ENCODE data around the gene BRPF3. TPM values are rescaled to one million over a fixed set of nuclear protein-coding genes. Genes with fewer than 3 reads are reported as not detected.

The BRPF3 gene
- total and polyA plus RNA-seq, 2 donors (not counting 3 experiments of a cell fraction or from before 2014, with no cell fraction given) = 30.5 to 35.7 TPM

GRCh38 chr6:36210182-36210581 is 13.6 kb downstream of the BRPF3 start:
- TF ChIP-seq EZH2 (IDR thresholded peaks at IDR 0.05; ENCODE audit: borderline replicate concordance, low read depth, low read length, severe bottlenecking) (no peak), JUN (IDR thresholded peaks at IDR 0.05; ENCODE audit: borderline replicate concordance, insufficient read depth, insufficient read length, low read depth) (no peak), MAX (IDR thresholded peaks at IDR 0.05; ENCODE audit: insufficient read depth, insufficient read length) (no peak), POLR2AphosphoS5 (IDR thresholded peaks at IDR 0.05; ENCODE audit: insufficient read depth, low read depth, low read length) (no peak), GATA2 (IDR thresholded peaks at IDR 0.05; ENCODE audit: insufficient read depth, insufficient read length, low read depth, low read length) (no peak), MYC (IDR thresholded peaks at IDR 0.05; ENCODE audit: low read depth, low read length) (no peak), POLR2A (IDR thresholded peaks at IDR 0.05; ENCODE audit: low read depth, low read length) (no peak), FOS (IDR thresholded peaks at IDR 0.05; ENCODE audit: borderline replicate concordance, insufficient read depth, low read length) (no peak)
- TF ChIP-seq, protein P1, sequence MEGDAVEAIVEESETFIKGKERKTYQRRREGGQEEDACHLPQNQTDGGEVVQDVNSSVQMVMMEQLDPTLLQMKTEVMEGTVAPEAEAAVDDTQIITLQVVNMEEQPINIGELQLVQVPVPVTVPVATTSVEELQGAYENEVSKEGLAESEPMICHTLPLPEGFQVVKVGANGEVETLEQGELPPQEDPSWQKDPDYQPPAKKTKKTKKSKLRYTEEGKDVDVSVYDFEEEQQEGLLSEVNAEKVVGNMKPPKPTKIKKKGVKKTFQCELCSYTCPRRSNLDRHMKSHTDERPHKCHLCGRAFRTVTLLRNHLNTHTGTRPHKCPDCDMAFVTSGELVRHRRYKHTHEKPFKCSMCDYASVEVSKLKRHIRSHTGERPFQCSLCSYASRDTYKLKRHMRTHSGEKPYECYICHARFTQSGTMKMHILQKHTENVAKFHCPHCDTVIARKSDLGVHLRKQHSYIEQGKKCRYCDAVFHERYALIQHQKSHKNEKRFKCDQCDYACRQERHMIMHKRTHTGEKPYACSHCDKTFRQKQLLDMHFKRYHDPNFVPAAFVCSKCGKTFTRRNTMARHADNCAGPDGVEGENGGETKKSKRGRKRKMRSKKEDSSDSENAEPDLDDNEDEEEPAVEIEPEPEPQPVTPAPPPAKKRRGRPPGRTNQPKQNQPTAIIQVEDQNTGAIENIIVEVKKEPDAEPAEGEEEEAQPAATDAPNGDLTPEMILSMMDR (IDR thresholded peaks at IDR 0.05; ENCODE audit: extremely low read depth in 1 of 2, insufficient read depth in 1 of 2, low read depth in 1 of 2, low read length in 2 of 2) = no peak
- H3K4me3 ChIP-seq (replicated peaks in 1 of 3; ENCODE audit: insufficient read depth in 1 of 3, low read depth in 1 of 3, low read length in 3 of 3) = no peak overlapping the region
- H3K9me3 ChIP-seq (replicated peaks; ENCODE audit: control insufficient read depth, insufficient read depth, low read length) = no peaks in the 10 kb centered on the region
- H3K9ac ChIP-seq (replicated peaks; ENCODE audit: extremely low read depth, insufficient read depth, low read length) = no peak overlapping the region
- H3K27me3 ChIP-seq (ENCODE audit: control insufficient read depth in 2 of 2, insufficient read depth in 2 of 2, low read length in 2 of 2) = no peaks in the 10 kb centered on the region
- H4K20me1 ChIP-seq (replicated peaks; ENCODE audit: control insufficient read depth, extremely low read depth, insufficient read depth, low read length) = no peaks in the 10 kb centered on the region
- H2AFZ ChIP-seq (ENCODE audit: low read depth, low read length) = no peak overlapping the region
- intact Hi-C loops (cut with micrococcal nuclease) (no loop called here), dilution Hi-C loops (cut with MboI; ENCODE audit: extremely low pct_ligation_motif_present, low sequenced_read_pairs) (no loop called here)
- H3K36me3 ChIP-seq (ENCODE audit: control insufficient read depth in 2 of 2, extremely low read depth in 1 of 2, insufficient read depth in 2 of 2, low read length in 2 of 2) = peaks cover 29 to 51% of the 10 kb centered on the region in 2 experiments
- BruUV-seq (replicated peaks) = no TSS peak
- DNase-seq (ENCODE audit: low read depth, low spot score) = no peak
- POLR2A ChIA-PET = no interaction called here
- H3K9me1 ChIP-seq (replicated peaks; ENCODE audit: control insufficient read depth, extremely low read depth, insufficient read depth, low read length) = no peaks in the 10 kb centered on the region
- H3K79me2 ChIP-seq (ENCODE audit: control insufficient read depth, insufficient read depth, low read length) = no peaks in the 10 kb centered on the region
- CTCF ChIA-PET = interaction anchor here (1.1 kb wide), 1 partner anchor 86 kb away, joined by 5 read pairs; no protein-coding TSS in a partner anchor
- H3K4me1 ChIP-seq (ENCODE audit: control insufficient read depth, extremely low read depth, insufficient read depth, low read length) = no peaks in the 10 kb centered on the region
- H3K27ac ChIP-seq (ENCODE audit: insufficient read depth, low read depth, low read length) = no peak overlapping the region
- H3K4me2 ChIP-seq (ENCODE audit: insufficient read depth, low read length) = no peak overlapping the region
- no peak for FAIRE-seq

All from endothelial cell of umbilical vein (primary cell).